Measurements from ENCODE around the gene GDPGP1. TPM values are rescaled to one million over a fixed set of nuclear protein-coding genes. Genes with fewer than 3 reads are reported as not detected.

GDPGP1 gene
- total RNA-seq, 1 experiment from 2014 or later: 5.1 TPM

DNA sequence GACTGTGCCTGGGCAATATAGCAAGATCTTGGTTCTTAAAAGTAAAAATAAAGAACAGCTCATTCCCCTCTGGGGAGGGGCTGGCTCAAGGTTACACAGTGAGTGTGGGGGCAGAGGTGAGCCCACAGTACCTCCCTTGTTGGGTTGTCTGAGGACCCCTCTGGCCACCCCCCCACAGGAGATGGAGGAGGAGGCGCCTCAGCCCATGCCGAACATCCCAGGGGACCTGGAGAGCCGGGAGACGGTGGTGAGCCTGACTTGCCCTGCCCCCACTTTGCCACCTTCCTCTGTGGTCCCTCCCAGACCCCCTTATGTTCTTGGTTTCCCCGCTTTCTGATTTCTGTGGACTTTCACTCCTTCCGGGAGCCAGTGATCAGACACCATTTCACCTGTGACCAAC is 60.1 kb downstream of the GDPGP1 start:
- Mint-ChIP-seq H3K27me3 (ENCODE audit: insufficient read depth, unreplicated experiment) (no peaks in the 10 kb centered on the region), H3K36me3 (ENCODE audit: insufficient read depth, unreplicated experiment) (no peaks in the 10 kb centered on the region)

DNA sequence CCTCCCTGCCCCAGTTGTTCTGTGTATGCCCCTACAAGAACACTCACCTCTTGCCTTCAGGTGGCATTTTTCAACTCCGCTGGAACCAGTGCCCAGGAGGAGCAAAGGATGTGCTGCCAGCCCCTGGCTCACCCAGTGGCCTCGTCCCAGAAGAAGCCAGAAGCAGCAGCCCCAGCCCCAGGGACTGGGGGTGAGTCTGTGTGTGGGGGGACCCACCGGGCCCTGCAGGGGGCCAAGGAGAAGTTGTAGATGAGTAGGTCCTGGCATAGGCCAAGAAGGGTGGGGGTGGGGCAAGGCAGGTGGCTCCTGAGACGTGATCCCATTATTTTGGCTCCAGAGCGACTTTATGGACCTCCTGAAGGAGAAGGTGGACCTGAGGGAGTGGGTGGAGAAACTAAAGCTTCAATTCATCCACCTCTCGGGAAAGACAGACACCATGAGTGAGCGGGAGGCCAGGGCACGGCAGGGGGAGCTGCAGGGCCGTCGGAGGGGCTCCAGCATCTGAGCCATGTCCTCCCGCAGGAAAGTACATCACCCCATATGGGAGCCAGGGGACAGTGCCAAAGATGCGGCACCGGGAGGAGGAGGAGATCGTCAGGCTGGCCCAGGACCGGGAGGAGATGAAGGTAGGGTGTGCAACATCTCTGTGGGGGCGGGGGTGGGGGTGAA is 60.7 kb downstream of the GDPGP1 start:
- H3K9me3 Mint-ChIP-seq (ENCODE audit: unreplicated experiment): no peaks in the 10 kb centered on the region
- H3K27me3 ChIP-seq (replicated peaks; ENCODE audit: control insufficient read depth, insufficient read depth, low read length): no peaks in the 10 kb centered on the region
- no peaks in the 10 kb centered on the region for H3K9me3 ChIP-seq
- POLR2A ChIA-PET: no interaction called here
- no peak for DNase-seq
- H3K27me3 Mint-ChIP-seq (ENCODE audit: insufficient read depth, unreplicated experiment): no peaks in the 10 kb centered on the region
- CTCF ChIA-PET: interaction anchor here (2.4 kb wide), 1 partner anchor 24 kb away, joined by 16 read pairs; no protein-coding TSS in a partner anchor
- no TSS peak for BruUV-seq (replicated peaks)
- TF ChIP-seq, protein P1, sequence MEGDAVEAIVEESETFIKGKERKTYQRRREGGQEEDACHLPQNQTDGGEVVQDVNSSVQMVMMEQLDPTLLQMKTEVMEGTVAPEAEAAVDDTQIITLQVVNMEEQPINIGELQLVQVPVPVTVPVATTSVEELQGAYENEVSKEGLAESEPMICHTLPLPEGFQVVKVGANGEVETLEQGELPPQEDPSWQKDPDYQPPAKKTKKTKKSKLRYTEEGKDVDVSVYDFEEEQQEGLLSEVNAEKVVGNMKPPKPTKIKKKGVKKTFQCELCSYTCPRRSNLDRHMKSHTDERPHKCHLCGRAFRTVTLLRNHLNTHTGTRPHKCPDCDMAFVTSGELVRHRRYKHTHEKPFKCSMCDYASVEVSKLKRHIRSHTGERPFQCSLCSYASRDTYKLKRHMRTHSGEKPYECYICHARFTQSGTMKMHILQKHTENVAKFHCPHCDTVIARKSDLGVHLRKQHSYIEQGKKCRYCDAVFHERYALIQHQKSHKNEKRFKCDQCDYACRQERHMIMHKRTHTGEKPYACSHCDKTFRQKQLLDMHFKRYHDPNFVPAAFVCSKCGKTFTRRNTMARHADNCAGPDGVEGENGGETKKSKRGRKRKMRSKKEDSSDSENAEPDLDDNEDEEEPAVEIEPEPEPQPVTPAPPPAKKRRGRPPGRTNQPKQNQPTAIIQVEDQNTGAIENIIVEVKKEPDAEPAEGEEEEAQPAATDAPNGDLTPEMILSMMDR (IDR thresholded peaks at IDR 0.05; ENCODE audit: insufficient read depth in 1 of 2, low read depth in 1 of 2, low read length in 1 of 2, severe bottlenecking in 1 of 2, unreplicated experiment in 1 of 2): no peak
- no peaks in the 10 kb centered on the region for H3K36me3 ChIP-seq (ENCODE audit: control insufficient read depth, insufficient read depth, low read length)
- H3K4me1 Mint-ChIP-seq (ENCODE audit: low read depth, unreplicated experiment): peaks cover 7% of the 10 kb centered on the region
- H3K4me3 ChIP-seq (ENCODE audit: low read depth, low read length): no peak overlapping the region
- H3K4me1 ChIP-seq: peaks cover 4% of the 10 kb centered on the region; the same call in 1 of the 2 replicates
- H3K36me3 Mint-ChIP-seq (ENCODE audit: insufficient read depth, unreplicated experiment): no peaks in the 10 kb centered on the region
- intact Hi-C loops (cut with micrococcal nuclease; ENCODE audit: unreplicated experiment): loop anchor here (5.0 kb wide), 1 partner anchor 593 kb away; no protein-coding TSS in a partner anchor
- H3K4me3 Mint-ChIP-seq (ENCODE audit: unreplicated experiment): no peak overlapping the region
- H3K27ac Mint-ChIP-seq (ENCODE audit: unreplicated experiment): no peak overlapping the region

More for the DNA sequence above, 60.1 kb downstream of the GDPGP1 start:
- CTCF ChIA-PET: interaction anchor here (0.8 to 2.4 kb wide), 19 partner anchors 11 to 640 kb away, joined by 3 to 20 read pairs (median 5); partner anchors contain the start of genes CIB1, GDPGP1, IQGAP1 and NGRN
- H3K36me3 ChIP-seq (ENCODE audit: control insufficient read depth, insufficient read depth, low read length): no peaks in the 10 kb centered on the region
- BruUV-seq (replicated peaks): no TSS peak
- POLR2A ChIA-PET: no interaction called here
- H3K4me3 ChIP-seq (ENCODE audit: low read depth, low read length): no peak overlapping the region
- intact Hi-C loops (cut with micrococcal nuclease; ENCODE audit: unreplicated experiment): loop anchor here (5.0 kb wide), 1 partner anchor 593 kb away; no protein-coding TSS in a partner anchor
- DNase-seq: no peak
- no peak overlapping the region for H3K27ac Mint-ChIP-seq (ENCODE audit: unreplicated experiment)
- H3K27me3 ChIP-seq (replicated peaks; ENCODE audit: control insufficient read depth, insufficient read depth, low read length): no peaks in the 10 kb centered on the region
- H3K9me3 Mint-ChIP-seq (ENCODE audit: unreplicated experiment): no peaks in the 10 kb centered on the region
- TF ChIP-seq, protein P1 (IDR thresholded peaks at IDR 0.05; ENCODE audit: insufficient read depth in 1 of 2, low read depth in 1 of 2, low read length in 1 of 2, severe bottlenecking in 1 of 2, unreplicated experiment in 1 of 2): no peak
- no peak overlapping the region for H3K4me3 Mint-ChIP-seq (ENCODE audit: unreplicated experiment)
- H3K4me1 Mint-ChIP-seq (ENCODE audit: low read depth, unreplicated experiment): peaks cover 7% of the 10 kb centered on the region
- peaks cover 4% of the 10 kb centered on the region; the same call in 1 of the 2 replicates for H3K4me1 ChIP-seq
- H3K9me3 ChIP-seq: no peaks in the 10 kb centered on the region

DNA sequence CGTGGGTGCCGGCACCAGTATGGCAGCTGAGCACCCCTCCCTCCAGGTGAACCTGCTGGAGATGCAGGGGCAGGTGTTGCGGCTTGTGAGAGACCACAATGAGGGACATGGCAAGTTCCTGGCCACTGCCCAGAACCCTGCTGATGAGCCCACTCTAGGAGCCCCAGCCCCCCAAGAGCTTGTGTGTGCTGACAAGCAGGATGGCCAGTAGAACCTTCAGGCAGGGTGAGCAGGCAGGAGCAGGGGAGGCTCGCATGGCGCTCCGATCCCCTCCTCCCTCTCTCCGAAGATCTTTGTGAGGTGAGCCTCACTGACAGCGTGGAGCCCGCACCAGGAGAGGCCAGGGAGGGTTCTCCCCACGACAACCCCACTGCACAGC is 61.2 kb downstream of the GDPGP1 start:
- BruUV-seq (replicated peaks): no TSS peak
- H3K27ac Mint-ChIP-seq (ENCODE audit: unreplicated experiment): no peak overlapping the region
- POLR2A ChIA-PET: no interaction called here

More for the DNA sequence above, 61.2 kb downstream of the GDPGP1 start:
- DNase-seq: no peak
- intact Hi-C loops (cut with micrococcal nuclease; ENCODE audit: unreplicated experiment): no loop called here
- Mint-ChIP-seq H3K36me3 (ENCODE audit: insufficient read depth, unreplicated experiment) (no peaks in the 10 kb centered on the region), H3K4me1 (ENCODE audit: low read depth, unreplicated experiment) (peaks cover 7% of the 10 kb centered on the region), H3K9me3 (ENCODE audit: unreplicated experiment) (no peaks in the 10 kb centered on the region), H3K27me3 (ENCODE audit: insufficient read depth, unreplicated experiment) (no peaks in the 10 kb centered on the region), H3K4me3 (ENCODE audit: unreplicated experiment) (no peak overlapping the region)
- H3K4me1 ChIP-seq: peaks cover 4% of the 10 kb centered on the region; the same call in 1 of the 2 replicates
- no peak overlapping the region for H3K4me3 ChIP-seq (ENCODE audit: low read depth, low read length)
- no peaks in the 10 kb centered on the region for H3K9me3 ChIP-seq
- H3K36me3 ChIP-seq (ENCODE audit: control insufficient read depth, insufficient read depth, low read length): no peaks in the 10 kb centered on the region
- H3K27me3 ChIP-seq (replicated peaks; ENCODE audit: control insufficient read depth, insufficient read depth, low read length): no peaks in the 10 kb centered on the region
- TF ChIP-seq, protein P1 (IDR thresholded peaks at IDR 0.05; ENCODE audit: insufficient read depth in 1 of 2, low read depth in 1 of 2, low read length in 1 of 2, severe bottlenecking in 1 of 2, unreplicated experiment in 1 of 2): no peak
- CTCF ChIA-PET: no interaction called here

Other genes starting within 250 kb of the GDPGP1 start
- 16.5 and 21.4 TPM in 2 replicates for gene ZNF710, start 232.9 kb upstream of the GDPGP1 start, total RNA-seq (2022)
- gene IDH2, start 131.7 kb upstream of the GDPGP1 start, total RNA-seq (2022): 28.3 and 28.7 TPM in 2 replicates
- 13.9 and 14.6 TPM in 2 replicates for gene SEMA4B, start 32.9 kb upstream of the GDPGP1 start, total RNA-seq (2022)
- gene CIB1, start 268 bp upstream of the GDPGP1 start, total RNA-seq (2022): 37.7 and 44.5 TPM in 2 replicates
- gene TTLL13, start 15.3 kb downstream of the GDPGP1 start, total RNA-seq (2022): 0.43 TPM in 1 of 2 replicates, not detected in the other
- gene NGRN, start 31.5 kb downstream of the GDPGP1 start, total RNA-seq (2022): 93.6 and 101 TPM in 2 replicates
- gene ZNF774, start 118.1 kb downstream of the GDPGP1 start, total RNA-seq (2022): 9.4 and 11.9 TPM in 2 replicates
- gene IQGAP1, start 154.0 kb downstream of the GDPGP1 start, total RNA-seq (2022): 142 and 150 TPM in 2 replicates